K562 (cell line): Measurements from ENCODE around the gene APIP.

ENCODE experiments used
- CHD2 ChIP-seq: IDR thresholded peaks from 2 replicates; pipeline ENCODE4 v1.6.1; 2011; ENCODE audit warnings: low read depth, low read length
- CTCF ChIP-seq, 3 experiments: IDR thresholded peaks in 2 of 3; conservative IDR thresholded peaks in 1 of 3; 2 replicates each; pipeline ENCODE4 v1.5.1; 2011 to 2012; ENCODE audit warnings: low read length in 3 of 3, mild to moderate bottlenecking in 3 of 3, control low read depth in 2 of 3, improper control_type of control experiment in 1 of 3, inconsistent platforms in 1 of 3, low read depth in 1 of 3, mixed read lengths in 1 of 3, moderate library complexity in 1 of 3; ENCODE audit not compliant: insufficient read depth in 2 of 3
- CUX1 ChIP-seq: fragments of 200-800 bp; sonication (Bioruptor generic); IDR thresholded peaks from 2 replicates; pipeline ENCODE4 v1.6.1; 2016; ENCODE audit warnings: missing genetic modification characterization, missing compliant biosample characterization
- EZH2 ChIP-seq: IDR thresholded peaks from 2 replicates; pipeline ENCODE4 v1.6.1; 2012; ENCODE audit warnings: low read depth, mild to moderate bottlenecking, inconsistent platforms, low read length, borderline replicate concordance
- POLR2A ChIP-seq: fragments of 450-650 bp; conservative IDR thresholded peaks from 2 replicates; pipeline ENCODE4 v1.6.1; 2016
- ZNF431 ChIP-seq: sonication (generic); formaldehyde crosslinking; IDR thresholded peaks from 2 replicates; pipeline ENCODE4 v1.8.0; 2022; ENCODE audit warnings: mild to moderate bottlenecking, missing genetic modification reagents

GRCh38 chr11:34886609-34887008, 29.6 kb downstream of the APIP start:
- TF ChIP-seq CHD2: no peak
- no peak for TF ChIP-seq CTCF (IDR thresholded peaks at IDR 0.05 in 2 of 3, conservative IDR thresholded peaks at IDR 0.05 in 1 of 3; ENCODE audit: insufficient read depth in 2 of 3, low read depth in 1 of 3, low read length in 3 of 3)
- no peak for TF ChIP-seq EZH2
- no peak for TF ChIP-seq POLR2A
- no peak for TF ChIP-seq ZNF431 (CRISPR knock-in tag)
- no peak for TF ChIP-seq CUX1
